Keratinocyte (primary cell): Measurements from ENCODE around the gene CFAP61.
"Not testable (repeated sequence)": the region's sequence is repeated elsewhere in the genome, so short reads cannot be mapped to it uniquely, and the experiment has no call there.

ENCODE experiments used
- CTCF ChIP-seq, 3 experiments: IDR thresholded peaks in 1 of 3; conservative IDR thresholded peaks in 1 of 3; optimal IDR thresholded peaks in 1 of 3; 2 replicates in 2 of 3; 3 replicates in 1 of 3; pipeline versions ENCODE3 to v1.5.1; 2011; ENCODE audit warnings: low read length in 3 of 3, mild to moderate bottlenecking in 3 of 3, moderate library complexity in 2 of 3, control low read depth in 1 of 3, inconsistent platforms in 1 of 3; ENCODE audit not compliant: insufficient read depth in 2 of 3; ENCODE audit errors: extremely low read depth in 1 of 3
- EZH2 ChIP-seq: IDR thresholded peaks from one replicate; pipeline ENCODE4 v1.6.1; 2012; ENCODE audit warnings: inconsistent platforms, mild to moderate bottlenecking, low read length, moderate library complexity

GRCh38 chr20:20218106-20218505, 165.8 kb downstream of the CFAP61 start:
- not testable (repeated sequence) for TF ChIP-seq CTCF (optimal IDR thresholded peaks at IDR 0.05 in 1 of 3, IDR thresholded peaks at IDR 0.05 in 1 of 3, conservative IDR thresholded peaks at IDR 0.05 in 1 of 3; ENCODE audit: extremely low read depth in 1 of 3, insufficient read depth in 2 of 3, low read length in 3 of 3); EZH2
